GM12865 (cell line): ENCODE results near the gene ARL16.

Experiments used
- DNase-seq: peaks from one replicate; pipeline ENCODE4 v3.0.0; 2010; ENCODE audit warnings: low read depth
- H3K4me3 ChIP-seq: 2 replicates; pipeline ENCODE4 v1.5.1; 2011; ENCODE audit warnings: mild to moderate bottlenecking, low read depth, low read length, control low read depth
- TF ChIP-seq, protein P1 (sequence below): IDR thresholded peaks from 2 replicates; pipeline ENCODE4 v1.5.1; 2011; ENCODE audit warnings: low read length, control low read depth, low read depth, inconsistent platforms; ENCODE audit not compliant: insufficient read depth; ENCODE audit errors: missing control alignments

Gene ARL16

DNA sequence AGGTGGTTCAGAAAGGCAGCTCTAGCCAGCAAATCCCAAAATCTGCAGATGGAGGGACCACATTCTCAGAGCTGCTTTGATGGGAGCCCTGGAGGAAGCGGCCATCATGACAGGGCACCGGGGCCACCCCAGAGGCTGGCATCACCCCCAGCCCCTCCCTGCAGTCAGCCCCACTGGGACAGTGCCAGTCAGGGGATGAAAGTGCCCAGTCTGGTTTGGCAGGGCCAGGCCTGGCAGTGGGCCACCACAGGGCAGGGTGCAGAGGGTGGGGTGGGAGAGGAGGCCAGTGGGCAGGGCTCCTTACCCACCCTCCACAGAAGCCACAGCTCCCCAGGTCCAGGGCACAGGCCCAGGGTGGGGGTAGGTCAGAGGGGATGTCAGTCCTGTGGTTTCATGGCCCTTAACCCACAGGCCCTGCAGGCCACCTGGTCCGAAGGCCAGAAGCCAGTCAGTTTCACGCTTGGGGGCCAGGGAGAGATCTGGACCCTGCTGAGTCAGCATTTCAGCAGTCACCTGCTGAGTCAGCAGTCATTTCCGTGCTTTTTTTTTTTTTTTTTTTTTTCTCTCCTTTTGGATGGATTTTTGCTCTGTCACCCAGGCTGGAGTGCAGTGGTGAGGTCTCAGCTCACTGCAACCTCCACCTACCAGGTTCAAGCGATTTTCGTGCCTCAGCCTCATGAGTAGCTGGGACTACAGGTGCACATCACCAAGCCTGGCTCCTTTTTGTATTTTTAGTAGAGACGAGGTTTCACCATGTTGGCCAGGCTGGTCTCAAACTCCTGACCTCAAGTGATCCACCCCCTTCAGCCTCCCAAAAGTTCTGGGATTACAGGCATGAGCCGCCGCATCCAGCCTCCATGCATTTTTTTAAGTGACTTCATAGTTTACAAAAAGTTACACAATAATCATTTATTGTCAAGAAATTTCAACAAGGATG, 38.9 kb upstream of the ARL16 start:
- TF ChIP-seq, protein P1, sequence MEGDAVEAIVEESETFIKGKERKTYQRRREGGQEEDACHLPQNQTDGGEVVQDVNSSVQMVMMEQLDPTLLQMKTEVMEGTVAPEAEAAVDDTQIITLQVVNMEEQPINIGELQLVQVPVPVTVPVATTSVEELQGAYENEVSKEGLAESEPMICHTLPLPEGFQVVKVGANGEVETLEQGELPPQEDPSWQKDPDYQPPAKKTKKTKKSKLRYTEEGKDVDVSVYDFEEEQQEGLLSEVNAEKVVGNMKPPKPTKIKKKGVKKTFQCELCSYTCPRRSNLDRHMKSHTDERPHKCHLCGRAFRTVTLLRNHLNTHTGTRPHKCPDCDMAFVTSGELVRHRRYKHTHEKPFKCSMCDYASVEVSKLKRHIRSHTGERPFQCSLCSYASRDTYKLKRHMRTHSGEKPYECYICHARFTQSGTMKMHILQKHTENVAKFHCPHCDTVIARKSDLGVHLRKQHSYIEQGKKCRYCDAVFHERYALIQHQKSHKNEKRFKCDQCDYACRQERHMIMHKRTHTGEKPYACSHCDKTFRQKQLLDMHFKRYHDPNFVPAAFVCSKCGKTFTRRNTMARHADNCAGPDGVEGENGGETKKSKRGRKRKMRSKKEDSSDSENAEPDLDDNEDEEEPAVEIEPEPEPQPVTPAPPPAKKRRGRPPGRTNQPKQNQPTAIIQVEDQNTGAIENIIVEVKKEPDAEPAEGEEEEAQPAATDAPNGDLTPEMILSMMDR, result no peak
- no peak overlapping the region for H3K4me3 ChIP-seq
- DNase-seq, result no peak

DNA sequence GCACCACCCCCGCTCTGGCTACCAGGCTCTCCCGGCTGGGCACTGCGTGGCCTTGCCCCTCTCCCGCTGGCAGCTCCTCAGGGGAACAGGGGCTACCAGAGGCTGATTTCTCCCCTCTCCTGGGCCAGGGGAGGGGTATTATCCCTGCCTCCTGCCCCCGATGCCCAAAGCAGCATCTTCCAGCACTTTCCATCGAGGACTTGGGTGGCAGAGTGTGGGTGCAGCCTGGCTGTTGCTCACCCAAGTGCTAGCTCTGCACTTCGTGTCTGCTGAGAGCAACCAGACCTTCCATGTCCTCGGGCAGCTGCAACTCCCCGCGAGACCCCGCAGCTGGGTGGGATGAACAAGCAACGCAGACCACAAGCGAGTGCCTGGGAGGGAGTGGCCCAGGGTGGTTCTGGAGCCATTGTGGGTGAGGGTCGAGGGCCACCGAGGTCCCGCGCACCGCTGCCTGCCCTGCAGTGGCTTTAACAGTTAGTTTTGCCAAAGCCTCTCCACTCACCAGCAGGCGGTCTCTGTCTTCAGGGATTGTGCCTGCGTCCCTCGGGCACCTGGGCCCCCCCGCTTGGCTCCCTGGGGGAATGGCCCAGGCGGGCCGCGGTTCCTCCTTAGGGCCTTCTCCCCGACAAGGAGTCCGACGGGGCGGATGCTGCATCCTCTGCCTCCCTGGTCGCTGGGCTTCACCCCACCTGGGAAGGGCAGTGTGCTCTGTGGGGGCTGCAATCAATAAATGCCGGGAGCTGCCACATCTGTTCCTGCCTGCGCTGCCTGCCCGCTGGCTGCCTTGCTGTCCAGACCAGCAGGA, 36.9 kb upstream of the ARL16 start:
- TF ChIP-seq, protein P1, result no peak
- DNase-seq, result no peak
- no peak overlapping the region for H3K4me3 ChIP-seq

DNA sequence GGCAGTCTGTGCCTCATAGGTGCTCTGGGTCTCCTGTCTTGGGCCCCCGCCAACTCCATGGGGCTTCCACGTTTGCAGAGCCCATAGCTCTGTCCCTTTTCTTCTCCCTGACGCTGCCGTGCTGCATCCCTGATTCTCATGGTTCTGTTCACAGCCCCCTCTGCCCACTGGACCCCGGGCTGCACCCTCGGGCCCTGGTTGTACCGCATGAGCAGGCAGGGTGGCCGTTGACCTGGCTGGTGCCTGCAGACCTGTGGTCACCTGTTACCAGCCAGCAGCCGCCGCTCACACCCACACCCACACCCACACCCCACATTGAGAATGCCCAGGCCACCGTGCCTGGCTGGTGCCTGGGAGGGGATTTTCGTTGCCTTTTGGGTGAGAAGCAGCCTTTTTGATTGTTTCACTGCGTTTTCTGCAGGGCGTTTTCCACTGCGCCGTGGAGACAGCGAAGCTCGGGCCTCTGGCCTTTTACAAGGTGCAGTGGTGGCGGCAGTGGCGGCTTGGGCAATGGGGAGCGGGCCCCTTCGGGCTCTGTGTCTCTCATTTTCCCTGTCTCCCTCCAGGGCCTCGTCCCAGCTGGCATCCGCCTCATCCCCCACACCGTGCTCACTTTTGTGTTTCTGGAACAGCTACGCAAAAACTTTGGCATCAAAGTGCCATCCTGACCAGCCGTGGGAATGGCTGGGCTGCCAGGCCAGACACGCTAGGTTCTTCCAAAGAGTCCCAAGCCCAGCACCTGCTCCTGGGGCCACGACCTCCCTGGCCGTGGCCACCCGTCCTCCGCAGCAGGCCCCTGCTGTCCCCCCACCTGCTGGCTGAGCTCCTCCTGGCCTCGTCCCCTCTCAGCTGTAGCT, 36.0 kb upstream of the ARL16 start:
- H3K4me3 ChIP-seq, result no peak overlapping the region
- DNase-seq, result no peak
- TF ChIP-seq, protein P1, result no peak

DNA sequence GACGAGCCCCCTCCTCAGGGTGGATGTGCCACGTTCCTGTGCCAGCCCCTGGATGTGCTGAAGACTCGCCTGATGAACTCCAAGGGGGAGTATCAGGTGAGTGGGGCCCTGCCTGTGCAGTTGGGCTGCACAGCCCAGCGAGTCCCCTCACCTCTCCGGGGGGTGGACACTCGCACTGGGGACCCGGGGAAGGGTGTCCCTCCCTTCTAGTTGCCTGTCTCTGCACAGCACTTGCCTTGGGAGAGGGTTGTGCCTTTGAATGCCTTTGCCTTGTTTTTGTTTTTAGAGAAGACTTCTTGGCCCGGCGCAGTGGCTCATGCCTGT, 34.1 kb upstream of the ARL16 start:
- DNase-seq, result no peak
- no peak overlapping the region for H3K4me3 ChIP-seq
- TF ChIP-seq, protein P1, result no peak

DNA sequence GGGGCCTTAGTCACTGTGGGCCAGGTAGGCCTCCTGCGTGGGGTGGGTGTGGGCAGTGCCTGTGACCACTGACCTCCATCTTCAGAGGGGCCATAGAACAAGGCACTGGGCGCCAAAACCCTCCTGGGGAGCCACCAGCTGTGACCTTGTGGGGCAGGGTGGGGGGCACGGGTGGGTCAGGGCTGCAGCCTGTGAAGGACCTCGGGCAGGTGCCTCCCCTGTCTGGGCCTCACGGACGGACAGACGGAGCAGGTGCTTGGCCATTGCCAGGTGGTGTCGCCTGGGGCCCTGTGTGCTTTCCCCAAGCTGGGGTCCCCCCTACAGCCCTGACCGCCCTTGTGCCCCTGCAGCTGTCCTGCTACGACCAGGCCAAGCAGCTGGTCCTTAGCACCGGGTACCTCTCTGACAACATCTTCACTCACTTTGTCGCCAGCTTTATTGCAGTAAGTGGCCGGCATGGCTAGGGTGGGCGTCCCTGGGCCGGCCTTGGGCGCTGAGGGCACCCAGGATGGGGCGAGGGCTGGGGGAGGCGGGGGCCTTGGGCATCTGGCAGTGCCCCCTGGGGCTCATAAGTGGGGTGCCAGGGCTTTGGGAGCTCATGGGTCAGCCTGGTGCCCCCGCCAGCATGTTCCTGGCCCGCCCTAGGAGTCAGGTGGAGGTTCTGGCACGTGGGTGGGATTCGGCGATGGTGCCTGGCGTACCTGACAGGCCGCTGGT, 33.6 kb upstream of the ARL16 start:
- DNase-seq, result no peak
- H3K4me3 ChIP-seq, result no peak overlapping the region
- TF ChIP-seq, protein P1, result no peak

DNA sequence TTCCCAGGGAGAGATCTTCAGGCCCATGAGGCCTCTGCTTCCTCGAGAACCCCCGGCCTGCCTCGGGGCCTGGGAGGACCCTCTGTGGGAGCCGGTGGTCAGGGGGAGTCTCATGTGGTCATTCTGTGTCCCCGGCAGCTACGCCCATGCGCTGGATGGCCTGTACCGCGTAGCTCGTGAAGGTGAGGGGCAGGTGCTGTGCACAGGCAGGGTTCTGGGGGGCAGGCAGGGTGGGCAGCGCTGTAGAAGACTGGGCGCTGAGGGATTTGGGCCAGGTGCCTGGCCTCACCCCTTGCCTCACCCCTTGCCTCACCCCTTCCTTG, 33.0 kb upstream of the ARL16 start:
- TF ChIP-seq, protein P1, result no peak
- no peak for DNase-seq
- H3K4me3 ChIP-seq, result no peak overlapping the region
